Stimulated activated naive CD8-positive, alpha-beta T cell treated with anti-CD3 and anti-CD28 coated beads, Interleukin-15, Interleukin-2, amounts not matched to agents 100 ng/mL and 50 ng/mL, for 24 hours (primary cell): ENCODE measurements around the gene PDE4D.

ENCODE experiments used
- H3K27ac Mint-ChIP-seq: one replicate; pipeline ENCODE4 v1.8.0; 2021; ENCODE audit warnings: mild to moderate bottlenecking, mixed read lengths
- H3K27me3 Mint-ChIP-seq: one replicate; pipeline ENCODE4 v1.8.0; 2021; ENCODE audit warnings: mixed read lengths
- H3K36me3 Mint-ChIP-seq: one replicate; pipeline ENCODE4 v1.8.0; 2021; ENCODE audit warnings: low read depth, mixed read lengths
- H3K4me1 Mint-ChIP-seq: one replicate; pipeline ENCODE4 v1.8.0; 2021; ENCODE audit warnings: low read depth, mixed read lengths
- H3K4me3 Mint-ChIP-seq: one replicate; pipeline ENCODE4 v1.8.0; 2021; ENCODE audit warnings: mild to moderate bottlenecking, mixed read lengths
- H3K9me3 Mint-ChIP-seq: one replicate; pipeline ENCODE4 v1.8.0; 2021; ENCODE audit warnings: mixed read lengths

The PDE4D gene

GRCh38 chr5:59133764-59134261, 759.7 kb downstream of the PDE4D start:
- H3K36me3 Mint-ChIP-seq, result no peaks in the 10 kb centered on the region
- H3K9me3 Mint-ChIP-seq, result peaks cover 5% of the 10 kb centered on the region
- H3K4me3 Mint-ChIP-seq, result no peak overlapping the region
- H3K27ac Mint-ChIP-seq, result no peak overlapping the region
- H3K4me1 Mint-ChIP-seq, result peaks cover 39% of the 10 kb centered on the region
- H3K27me3 Mint-ChIP-seq, result no peaks in the 10 kb centered on the region

DNA sequence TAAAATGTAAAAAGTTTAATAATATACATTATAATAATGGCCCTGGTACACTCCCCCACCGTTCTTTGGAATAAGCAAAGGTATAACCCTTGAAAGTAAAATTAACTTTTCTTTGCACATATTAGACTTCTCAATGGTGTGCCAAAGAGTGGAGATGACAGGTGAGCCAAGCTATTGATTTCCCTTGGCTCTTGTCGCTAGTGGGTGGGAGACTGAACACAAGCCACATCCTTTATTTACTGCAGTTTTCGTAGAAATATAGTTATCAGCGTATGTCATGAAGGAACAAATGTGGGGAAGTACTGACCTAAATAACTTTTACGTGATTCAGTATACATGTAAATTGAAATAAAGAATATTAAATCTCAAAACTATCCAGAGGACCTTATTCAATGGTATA, 761.4 kb downstream of the PDE4D start:
- H3K27ac Mint-ChIP-seq, result no peak overlapping the region
- no peaks in the 10 kb centered on the region for H3K36me3 Mint-ChIP-seq
- peaks cover 39% of the 10 kb centered on the region for H3K4me1 Mint-ChIP-seq
- H3K4me3 Mint-ChIP-seq, result no peak overlapping the region
- H3K9me3 Mint-ChIP-seq, result peaks cover 5% of the 10 kb centered on the region
- H3K27me3 Mint-ChIP-seq, result no peaks in the 10 kb centered on the region

DNA sequence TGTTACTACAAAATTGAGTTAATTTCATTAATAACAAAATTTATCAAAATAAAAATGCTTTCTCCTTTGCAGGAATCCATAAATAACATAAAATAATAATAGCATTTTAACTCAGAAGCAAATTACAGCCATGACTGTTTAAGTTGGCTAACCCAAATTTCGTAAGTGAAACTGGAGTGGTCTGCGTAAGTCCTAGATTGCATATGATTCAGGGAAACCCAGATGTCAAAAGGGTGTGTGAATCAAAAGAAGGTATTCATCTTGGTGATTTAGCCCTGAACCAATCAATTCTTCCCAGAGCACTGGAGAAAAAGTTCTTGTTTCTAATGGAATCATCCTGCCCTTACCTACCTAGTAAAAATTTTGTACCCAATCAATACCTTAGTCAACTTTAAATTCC, 763.1 kb downstream of the PDE4D start:
- peaks cover 39% of the 10 kb centered on the region for H3K4me1 Mint-ChIP-seq
- H3K9me3 Mint-ChIP-seq, result peaks cover 5% of the 10 kb centered on the region
- H3K27ac Mint-ChIP-seq, result peak overlapping the region; percentile 48
- no peak overlapping the region for H3K4me3 Mint-ChIP-seq
- no peaks in the 10 kb centered on the region for H3K27me3 Mint-ChIP-seq
- H3K36me3 Mint-ChIP-seq, result no peaks in the 10 kb centered on the region

- peaks cover 3% of the 10 kb centered on the region for H3K9me3 Mint-ChIP-seq
- H3K27ac Mint-ChIP-seq, result no peak overlapping the region
- peaks cover 30% of the 10 kb centered on the region for H3K4me1 Mint-ChIP-seq
- no peaks in the 10 kb centered on the region for H3K27me3 Mint-ChIP-seq
- H3K4me3 Mint-ChIP-seq, result peak overlapping the region; percentile 28
- H3K36me3 Mint-ChIP-seq, result no peaks in the 10 kb centered on the region
These were observed 764.8 kb downstream of the PDE4D start for GRCh38 chr5:59128646-59129290.

DNA sequence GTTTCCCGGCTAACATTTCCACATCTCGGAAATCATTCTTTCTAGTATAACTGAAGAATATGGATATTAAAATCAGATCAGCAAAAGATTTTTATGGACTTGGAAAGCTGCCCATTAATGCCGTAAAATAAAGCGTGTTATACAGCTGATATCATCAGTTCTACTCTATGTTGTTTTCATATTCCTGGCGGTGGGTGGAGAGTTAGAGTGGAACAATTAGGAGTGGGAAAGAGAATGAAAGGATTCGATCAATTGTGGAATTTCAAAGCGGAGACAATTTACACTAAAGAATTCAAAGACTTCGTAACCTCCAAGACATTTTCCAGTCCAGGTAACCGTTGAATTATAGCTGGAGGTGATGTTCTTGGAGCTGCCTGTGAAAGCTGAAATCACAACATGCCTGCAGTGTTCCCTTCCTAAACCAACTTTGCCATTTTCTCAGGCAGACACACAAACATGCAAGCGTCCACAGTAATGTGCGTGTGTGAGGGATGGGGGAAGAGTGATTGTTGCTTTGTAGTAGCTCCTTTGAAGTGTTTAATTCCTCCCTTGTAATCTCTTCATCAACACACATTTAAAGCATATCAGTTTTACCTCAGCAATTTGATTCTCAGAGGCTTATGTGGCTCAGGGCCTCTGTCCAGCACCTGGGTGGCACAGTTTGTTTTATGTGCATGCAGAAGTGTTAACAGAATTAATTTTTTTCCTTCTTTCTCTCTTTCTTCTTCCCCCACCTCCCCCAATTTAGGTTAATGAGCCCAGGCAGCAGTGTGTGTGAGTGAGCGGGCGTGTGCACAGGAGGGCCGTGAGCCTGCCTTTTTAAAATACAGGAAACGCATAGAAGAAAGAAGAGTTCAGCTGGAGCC, 766.6 kb downstream of the PDE4D start:
- H3K27me3 Mint-ChIP-seq, result no peaks in the 10 kb centered on the region
- no peaks in the 10 kb centered on the region for H3K9me3 Mint-ChIP-seq
- H3K27ac Mint-ChIP-seq, result no peak overlapping the region
- H3K4me3 Mint-ChIP-seq, result no peak overlapping the region
- H3K4me1 Mint-ChIP-seq, result peaks cover 18% of the 10 kb centered on the region
- H3K36me3 Mint-ChIP-seq, result no peaks in the 10 kb centered on the region

GRCh38 chr5:59126016-59126707, 767.4 kb downstream of the PDE4D start:
- H3K4me1 Mint-ChIP-seq, result peaks cover 11% of the 10 kb centered on the region
- H3K36me3 Mint-ChIP-seq, result no peaks in the 10 kb centered on the region
- H3K27me3 Mint-ChIP-seq, result no peaks in the 10 kb centered on the region
- no peak overlapping the region for H3K27ac Mint-ChIP-seq
- H3K9me3 Mint-ChIP-seq, result no peaks in the 10 kb centered on the region
- no peak overlapping the region for H3K4me3 Mint-ChIP-seq

GRCh38 chr5:59125011-59125961, 768.2 kb downstream of the PDE4D start:
- Mint-ChIP-seq H3K9me3 (no peaks in the 10 kb centered on the region), H3K36me3 (no peaks in the 10 kb centered on the region), H3K4me1 (peaks cover 3% of the 10 kb centered on the region), H3K4me3 (no peak overlapping the region), H3K27me3 (no peaks in the 10 kb centered on the region), H3K27ac (no peak overlapping the region)

GRCh38 chr5:59123595-59124561, 769.6 kb downstream of the PDE4D start:
- no peak overlapping the region for H3K27ac Mint-ChIP-seq
- H3K4me3 Mint-ChIP-seq, result no peak overlapping the region
- no peaks in the 10 kb centered on the region for H3K36me3 Mint-ChIP-seq
- no peaks in the 10 kb centered on the region for H3K4me1 Mint-ChIP-seq
- H3K27me3 Mint-ChIP-seq, result no peaks in the 10 kb centered on the region
- no peaks in the 10 kb centered on the region for H3K9me3 Mint-ChIP-seq

GRCh38 chr5:59119480-59119879, 774.0 kb downstream of the PDE4D start:
- H3K9me3 Mint-ChIP-seq, result no peaks in the 10 kb centered on the region
- no peaks in the 10 kb centered on the region for H3K4me1 Mint-ChIP-seq
- no peak overlapping the region for H3K4me3 Mint-ChIP-seq
- no peaks in the 10 kb centered on the region for H3K27me3 Mint-ChIP-seq
- no peak overlapping the region for H3K27ac Mint-ChIP-seq
- no peaks in the 10 kb centered on the region for H3K36me3 Mint-ChIP-seq

- H3K4me3 Mint-ChIP-seq, result no peak overlapping the region
- no peak overlapping the region for H3K27ac Mint-ChIP-seq
- H3K4me1 Mint-ChIP-seq, result no peaks in the 10 kb centered on the region
- no peaks in the 10 kb centered on the region for H3K9me3 Mint-ChIP-seq
- no peaks in the 10 kb centered on the region for H3K36me3 Mint-ChIP-seq
- H3K27me3 Mint-ChIP-seq, result no peaks in the 10 kb centered on the region
These were observed 776.2 kb downstream of the PDE4D start for GRCh38 chr5:59117320-59117719.

DNA sequence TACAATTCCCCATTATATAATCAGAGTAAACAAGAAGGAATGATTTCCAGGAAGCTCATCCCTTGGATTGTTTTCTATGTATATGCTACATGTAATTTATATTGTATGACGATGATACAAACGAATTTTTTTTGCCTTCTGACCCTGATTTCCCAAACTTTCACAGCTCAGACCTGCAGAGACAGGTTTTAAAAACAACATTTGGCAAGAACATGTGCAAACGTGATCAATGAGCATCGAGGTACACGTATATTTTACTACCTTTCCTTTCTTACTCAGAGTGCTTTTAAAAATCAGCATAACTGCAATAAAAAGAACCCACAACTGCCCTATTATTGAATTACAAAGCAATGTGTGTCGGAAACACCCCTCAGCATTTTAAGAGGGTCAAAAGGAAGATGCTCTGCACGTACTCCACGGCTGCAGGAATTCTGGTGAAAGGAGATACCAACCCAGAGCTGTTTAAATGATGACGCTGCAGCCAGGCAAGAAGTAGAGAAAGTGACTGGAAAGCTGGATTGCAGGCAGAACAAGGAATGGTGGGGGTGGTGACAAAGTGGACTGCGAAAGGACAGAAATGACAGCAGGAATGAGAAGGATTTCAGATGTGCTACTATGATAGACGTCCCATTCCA, 777.2 kb downstream of the PDE4D start:
- no peaks in the 10 kb centered on the region for H3K36me3 Mint-ChIP-seq
- H3K9me3 Mint-ChIP-seq, result peaks cover 5% of the 10 kb centered on the region
- H3K4me3 Mint-ChIP-seq, result no peak overlapping the region
- no peak overlapping the region for H3K27ac Mint-ChIP-seq
- no peaks in the 10 kb centered on the region for H3K4me1 Mint-ChIP-seq
- no peaks in the 10 kb centered on the region for H3K27me3 Mint-ChIP-seq

DNA sequence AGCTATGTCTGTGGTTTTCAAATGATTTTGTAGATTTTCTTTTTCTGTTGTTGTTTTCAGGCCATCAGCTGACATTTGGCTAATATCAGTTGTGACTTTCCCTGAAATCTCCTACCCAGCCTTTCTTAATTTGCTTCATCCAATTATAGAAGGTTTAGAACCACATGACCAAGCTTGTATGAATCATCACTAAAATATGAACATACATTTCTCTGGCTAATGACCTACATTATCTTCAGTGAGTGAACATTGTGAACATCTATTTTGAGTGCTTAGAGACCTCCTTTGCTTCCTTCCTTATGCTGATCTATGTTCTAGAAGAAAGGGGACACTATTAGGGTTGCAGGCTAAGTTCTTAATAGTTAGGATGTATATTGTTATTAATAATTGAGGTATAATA, 778.2 kb downstream of the PDE4D start:
- H3K4me1 Mint-ChIP-seq, result no peaks in the 10 kb centered on the region
- H3K27ac Mint-ChIP-seq, result no peak overlapping the region

DNA sequence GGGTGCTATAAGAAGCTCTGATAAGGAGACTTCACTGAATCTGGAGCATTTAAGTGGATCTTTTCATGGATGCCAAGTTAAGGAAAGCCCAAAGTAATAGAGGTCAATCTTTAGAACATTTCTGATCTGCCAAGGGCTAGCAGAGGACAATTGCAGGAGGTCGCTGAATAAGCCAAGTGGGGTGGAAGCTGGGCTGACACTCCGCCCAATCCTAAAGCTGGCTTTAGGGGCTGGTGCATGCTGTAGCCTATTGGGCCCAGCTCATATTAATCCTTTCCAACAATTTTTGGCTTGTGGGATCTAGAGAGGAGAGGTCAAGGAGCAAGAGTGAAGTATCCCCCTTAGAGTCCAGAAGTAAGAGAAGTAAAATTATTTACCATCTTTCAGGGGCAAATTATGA, 784.1 kb downstream of the PDE4D start:
- Mint-ChIP-seq H3K27me3 (no peaks in the 10 kb centered on the region), H3K27ac (no peak overlapping the region), H3K4me1 (peaks cover 2% of the 10 kb centered on the region)

More for the DNA sequence above, 778.2 kb downstream of the PDE4D start:
- Mint-ChIP-seq H3K9me3 (peaks cover 5% of the 10 kb centered on the region), H3K4me3 (no peak overlapping the region), H3K36me3 (no peaks in the 10 kb centered on the region), H3K27me3 (no peaks in the 10 kb centered on the region)

More for the DNA sequence above, 784.1 kb downstream of the PDE4D start:
- H3K4me3 Mint-ChIP-seq, result no peak overlapping the region
- peaks cover 5% of the 10 kb centered on the region for H3K9me3 Mint-ChIP-seq
- H3K36me3 Mint-ChIP-seq, result no peaks in the 10 kb centered on the region
